ENCODE measurements around the gene SH3BP4. TPM values are rescaled to one million over a fixed set of nuclear protein-coding genes. Genes with fewer than 3 reads are reported as not detected.

Gene SH3BP4
- total RNA-seq, 1 donor from 2014 or later, result 9.6 TPM

- no peak overlapping the region for H3K27ac ChIP-seq (replicated peaks)
Observed at GRCh38 chr2:235066490-235066889, 114.7 kb downstream of the SH3BP4 start.

GRCh38 chr2:235066895-235067294 lies 115.1 kb downstream of the SH3BP4 start:
- Histone ChIP-seq H3K4me3 (no peak overlapping the region), H3K4me1 (peaks cover 16% of the 10 kb centered on the region), H3K36me3 (no peaks in the 10 kb centered on the region), H3K9me3 (replicated peaks) (no peaks in the 10 kb centered on the region), H3K27me3 (ENCODE audit: low read depth) (no peaks in the 10 kb centered on the region), H3K27ac (replicated peaks) (no peak overlapping the region)
- no peak for DNase-seq
- TF ChIP-seq, protein P1, sequence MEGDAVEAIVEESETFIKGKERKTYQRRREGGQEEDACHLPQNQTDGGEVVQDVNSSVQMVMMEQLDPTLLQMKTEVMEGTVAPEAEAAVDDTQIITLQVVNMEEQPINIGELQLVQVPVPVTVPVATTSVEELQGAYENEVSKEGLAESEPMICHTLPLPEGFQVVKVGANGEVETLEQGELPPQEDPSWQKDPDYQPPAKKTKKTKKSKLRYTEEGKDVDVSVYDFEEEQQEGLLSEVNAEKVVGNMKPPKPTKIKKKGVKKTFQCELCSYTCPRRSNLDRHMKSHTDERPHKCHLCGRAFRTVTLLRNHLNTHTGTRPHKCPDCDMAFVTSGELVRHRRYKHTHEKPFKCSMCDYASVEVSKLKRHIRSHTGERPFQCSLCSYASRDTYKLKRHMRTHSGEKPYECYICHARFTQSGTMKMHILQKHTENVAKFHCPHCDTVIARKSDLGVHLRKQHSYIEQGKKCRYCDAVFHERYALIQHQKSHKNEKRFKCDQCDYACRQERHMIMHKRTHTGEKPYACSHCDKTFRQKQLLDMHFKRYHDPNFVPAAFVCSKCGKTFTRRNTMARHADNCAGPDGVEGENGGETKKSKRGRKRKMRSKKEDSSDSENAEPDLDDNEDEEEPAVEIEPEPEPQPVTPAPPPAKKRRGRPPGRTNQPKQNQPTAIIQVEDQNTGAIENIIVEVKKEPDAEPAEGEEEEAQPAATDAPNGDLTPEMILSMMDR (IDR thresholded peaks at IDR 0.05; ENCODE audit: borderline replicate concordance), result no peak
- intact Hi-C loops (cut with micrococcal nuclease), result no loop called here

More at GRCh38 chr2:235066490-235066889, 114.7 kb downstream of the SH3BP4 start:
- no peak for DNase-seq
- Histone ChIP-seq H3K4me1 (peaks cover 16% of the 10 kb centered on the region), H3K4me3 (no peak overlapping the region), H3K36me3 (no peaks in the 10 kb centered on the region), H3K27me3 (ENCODE audit: low read depth) (no peaks in the 10 kb centered on the region), H3K9me3 (replicated peaks) (no peaks in the 10 kb centered on the region)
- TF ChIP-seq, protein P1 (IDR thresholded peaks at IDR 0.05; ENCODE audit: borderline replicate concordance), result no peak
- intact Hi-C loops (cut with micrococcal nuclease), result no loop called here

GRCh38 chr2:235068701-235069100 lies 116.9 kb downstream of the SH3BP4 start:
- TF ChIP-seq, protein P1 (IDR thresholded peaks at IDR 0.05; ENCODE audit: borderline replicate concordance), result no peak
- H3K27ac ChIP-seq (replicated peaks), result no peak overlapping the region
- peaks cover 15% of the 10 kb centered on the region for H3K4me1 ChIP-seq
- no peak overlapping the region for H3K4me3 ChIP-seq
- intact Hi-C loops (cut with micrococcal nuclease), result no loop called here
- DNase-seq, result no peak
- no peaks in the 10 kb centered on the region for H3K27me3 ChIP-seq (ENCODE audit: low read depth)
- H3K36me3 ChIP-seq, result no peaks in the 10 kb centered on the region
- no peaks in the 10 kb centered on the region for H3K9me3 ChIP-seq (replicated peaks)

- Histone ChIP-seq H3K4me1 (peaks cover 14% of the 10 kb centered on the region), H3K9me3 (replicated peaks) (no peaks in the 10 kb centered on the region), H3K36me3 (no peaks in the 10 kb centered on the region), H3K4me3 (no peak overlapping the region), H3K27me3 (ENCODE audit: low read depth) (no peaks in the 10 kb centered on the region), H3K27ac (replicated peaks) (no peak overlapping the region)
- TF ChIP-seq, protein P1 (IDR thresholded peaks at IDR 0.05; ENCODE audit: borderline replicate concordance), result no peak
- intact Hi-C loops (cut with micrococcal nuclease), result no loop called here
- no peak for DNase-seq
Observed at GRCh38 chr2:235070063-235070706, 118.4 kb downstream of the SH3BP4 start.

- Histone ChIP-seq H3K27me3 (ENCODE audit: low read depth) (no peaks in the 10 kb centered on the region), H3K36me3 (no peaks in the 10 kb centered on the region), H3K9me3 (replicated peaks) (no peaks in the 10 kb centered on the region), H3K4me1 (peaks cover 10% of the 10 kb centered on the region), H3K27ac (replicated peaks) (no peak overlapping the region), H3K4me3 (no peak overlapping the region)
- intact Hi-C loops (cut with micrococcal nuclease), result no loop called here
- TF ChIP-seq, protein P1 (IDR thresholded peaks at IDR 0.05; ENCODE audit: borderline replicate concordance), result no peak
- DNase-seq, result no peak
Observed at GRCh38 chr2:235073868-235074413, 122.1 kb downstream of the SH3BP4 start.
